ENCODE data around the gene CTU2. TPM values are rescaled to one million over a fixed set of nuclear protein-coding genes. Genes with fewer than 3 reads are reported as not detected.

The CTU2 gene
- total and polyA plus RNA-seq, 9 of the 15 experiments (the other 6 are each of a cell fraction or from before 2014, with no cell fraction given): 1.3 to 105 (median 23.2) TPM

GRCh38 chr16:88688013-88688778 lies 18.1 kb upstream of the CTU2 start (continued):
- TF ChIP-seq EWSR1 (IDR thresholded peaks at IDR 0.05; ENCODE audit: borderline replicate concordance, low read depth, partially characterized antibody) (no peak), HMG20B (CRISPR knock-in tag; IDR thresholded peaks at IDR 0.05) (no peak), XRCC5 (IDR thresholded peaks at IDR 0.05; ENCODE audit: low read depth, low read length) (peak; percentile 71; the same call in 1 of the 2 replicates), TFAP4 (CRISPR knock-in tag; IDR thresholded peaks at IDR 0.05; ENCODE audit: borderline replicate concordance) (peak; percentile 92), HNRNPK (IDR thresholded peaks at IDR 0.05; ENCODE audit: low read depth, low read length, poor library complexity, severe bottlenecking) (no peak), ZNF668 (CRISPR knock-in tag; IDR thresholded peaks at IDR 0.05) (no peak), TBP (optimal IDR thresholded peaks at IDR 0.05; ENCODE audit: low read depth, low read length) (peak; percentile 38), GATAD2B (IDR thresholded peaks at IDR 0.05; ENCODE audit: borderline replicate concordance) (peak; percentile 98)
